GM19023 (cell line): ENCODE measurements around the gene PBLD.
"Not testable (repeated sequence)": the region's sequence is repeated elsewhere in the genome, so short reads cannot be mapped to it uniquely, and the experiment has no call there.

ENCODE experiments used
- ATAC-seq: cut with Tn5 transposase; IDR thresholded peaks from one replicate; pipeline ENCODE4 v1.9.1; 2021; ENCODE audit warnings: mild to moderate bottlenecking, moderate library complexity; ENCODE audit not compliant: unreplicated experiment

Gene PBLD

DNA sequence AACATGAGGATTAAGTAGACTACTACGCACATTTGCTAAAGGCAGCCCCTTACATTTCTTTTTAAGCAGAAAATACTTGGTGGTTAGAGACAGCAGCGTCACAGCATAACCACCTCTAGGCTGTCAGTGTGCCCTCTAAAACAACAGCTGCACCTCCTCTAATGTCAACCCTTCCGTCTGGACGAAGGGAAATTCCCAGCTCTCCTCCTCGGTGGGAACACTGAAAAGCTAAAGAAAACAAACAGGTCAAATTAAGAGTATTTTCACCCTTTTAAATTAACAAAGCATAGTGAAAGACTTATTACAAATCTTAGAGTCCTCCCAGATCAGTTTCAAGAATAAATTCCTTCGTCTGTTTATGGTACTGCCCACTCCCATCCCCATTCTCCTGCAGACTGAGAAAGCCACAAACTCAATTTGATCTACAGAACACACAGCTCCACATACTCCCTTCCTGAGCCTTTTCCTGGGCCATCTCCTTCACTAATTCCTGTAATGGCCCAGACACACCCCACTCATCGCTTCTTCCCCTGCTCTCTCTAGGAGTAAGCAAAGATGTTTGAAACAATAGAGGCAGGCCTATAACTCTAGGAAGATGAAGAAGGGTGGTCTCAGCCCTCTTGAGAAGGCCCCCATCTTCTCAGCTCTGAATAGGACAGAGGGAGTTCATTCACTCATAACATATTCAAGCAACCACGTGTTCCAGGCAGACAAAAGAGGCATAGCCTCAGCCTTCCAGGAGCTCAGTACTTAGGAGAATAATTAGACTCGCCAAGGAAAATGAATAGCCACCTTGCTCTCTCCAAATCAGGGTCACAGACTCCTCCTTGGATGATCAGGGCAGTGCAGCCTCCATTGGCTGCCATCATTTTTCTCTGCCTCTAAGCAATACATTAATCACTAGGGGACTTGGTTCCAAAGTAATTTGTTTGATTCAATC lies 48.4 kb downstream of the PBLD start:
- ATAC-seq = no peak

DNA sequence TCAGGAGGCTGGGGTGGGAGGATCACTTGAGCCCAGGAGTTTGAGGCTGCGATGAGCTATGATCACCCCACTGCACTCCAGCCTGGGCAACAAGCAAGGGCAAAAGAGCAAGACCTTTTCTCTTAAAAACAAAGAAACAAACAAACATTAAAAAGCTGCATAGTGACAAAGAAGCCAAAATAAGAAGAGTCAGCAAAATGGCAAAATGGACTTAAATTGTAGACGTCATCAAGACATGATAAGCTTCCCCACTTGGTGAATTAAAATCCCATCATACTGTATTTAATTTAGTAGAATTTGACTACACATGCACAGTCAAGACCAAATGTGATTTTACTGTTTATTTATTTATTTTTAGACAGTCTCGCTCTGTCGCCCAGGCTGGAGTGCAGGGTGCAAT lies 52.0 kb downstream of the PBLD start:
- no peak for ATAC-seq

DNA sequence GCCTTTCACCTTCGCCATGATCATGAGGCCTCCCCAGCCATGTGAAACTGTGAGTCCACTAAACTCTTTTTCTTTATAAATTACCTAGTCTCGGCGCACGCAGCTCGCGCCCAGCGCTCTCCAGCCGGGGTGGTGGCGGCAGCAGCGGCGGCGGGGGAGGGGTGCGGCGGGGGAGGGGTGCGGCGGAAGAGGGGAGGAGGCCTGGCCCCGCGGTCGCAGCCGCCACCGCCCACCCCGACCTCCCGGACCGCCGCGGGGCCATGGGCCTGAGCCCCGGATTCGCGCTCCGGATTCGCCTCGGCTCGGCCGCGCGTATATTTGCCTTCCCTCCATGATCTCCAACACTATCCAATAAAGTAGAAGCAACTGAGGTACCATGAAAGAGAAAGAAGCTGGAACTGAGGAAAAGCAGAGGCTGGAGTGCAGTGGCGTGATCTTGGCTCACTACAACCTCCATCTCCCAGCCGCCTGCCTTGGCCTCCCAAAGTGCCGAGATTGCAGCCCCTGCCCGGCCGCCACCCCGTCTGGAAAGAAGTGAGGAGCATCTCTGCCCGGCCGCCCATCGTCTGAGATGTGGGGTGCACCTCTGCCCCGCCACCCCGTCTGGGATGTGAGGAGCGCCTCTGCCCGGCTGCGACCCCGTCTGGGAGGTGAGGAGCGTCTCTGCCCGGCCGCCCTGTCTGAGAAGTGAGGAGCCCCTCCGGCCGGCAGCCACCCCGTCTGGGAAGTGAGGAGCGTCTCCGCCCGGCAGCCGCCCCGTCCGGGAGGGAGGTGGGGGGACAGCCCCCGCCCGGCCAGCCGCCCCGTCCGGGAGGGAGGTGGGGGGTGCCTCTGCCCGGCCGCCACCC lies 53.6 kb downstream of the PBLD start:
- not testable (repeated sequence) for ATAC-seq

- not testable (repeated sequence) for ATAC-seq
Observed at GRCh38 chr10:68277814-68278213, 54.9 kb downstream of the PBLD start.

DNA sequence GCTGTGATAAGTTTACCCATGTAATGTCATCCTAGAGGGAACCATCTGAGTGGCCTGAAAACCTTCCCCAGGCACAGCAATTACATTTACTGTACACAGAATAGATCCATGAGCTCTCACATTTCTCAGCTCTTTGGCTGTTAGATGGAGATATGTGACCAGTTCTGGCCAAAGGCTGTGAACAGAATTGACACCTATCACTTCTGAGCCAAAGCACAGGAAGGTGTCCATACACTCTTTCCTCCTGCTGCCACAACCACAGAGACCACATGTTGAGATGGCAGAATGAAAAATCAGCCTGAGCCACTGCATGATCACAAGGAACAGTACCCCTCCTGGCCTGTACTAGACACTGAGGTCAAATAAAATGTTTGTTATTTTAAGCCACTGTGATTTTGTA lies 56.5 kb downstream of the PBLD start:
- no peak for ATAC-seq

- ATAC-seq = no peak
Observed at GRCh38 chr10:68275600-68276126, 57.1 kb downstream of the PBLD start.

DNA sequence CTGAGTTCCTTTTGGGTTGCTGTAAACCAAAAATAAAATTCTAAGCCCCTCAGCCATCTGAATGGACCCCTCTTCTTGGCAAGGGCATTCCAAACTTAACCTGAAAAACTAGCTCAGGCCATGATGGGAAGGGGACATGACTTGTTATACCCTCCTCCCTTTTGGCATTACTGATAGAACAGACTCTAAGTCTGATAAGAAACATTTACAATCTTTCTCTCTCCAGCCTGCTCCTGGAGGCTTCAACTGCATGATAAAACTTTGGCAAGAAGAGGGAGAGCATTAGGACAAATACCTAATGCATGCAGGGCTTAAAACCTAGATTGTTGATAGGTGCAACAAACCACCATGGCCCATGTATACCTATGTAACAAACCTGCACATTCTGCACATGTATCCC lies 59.9 kb downstream of the PBLD start:
- ATAC-seq = no peak

DNA sequence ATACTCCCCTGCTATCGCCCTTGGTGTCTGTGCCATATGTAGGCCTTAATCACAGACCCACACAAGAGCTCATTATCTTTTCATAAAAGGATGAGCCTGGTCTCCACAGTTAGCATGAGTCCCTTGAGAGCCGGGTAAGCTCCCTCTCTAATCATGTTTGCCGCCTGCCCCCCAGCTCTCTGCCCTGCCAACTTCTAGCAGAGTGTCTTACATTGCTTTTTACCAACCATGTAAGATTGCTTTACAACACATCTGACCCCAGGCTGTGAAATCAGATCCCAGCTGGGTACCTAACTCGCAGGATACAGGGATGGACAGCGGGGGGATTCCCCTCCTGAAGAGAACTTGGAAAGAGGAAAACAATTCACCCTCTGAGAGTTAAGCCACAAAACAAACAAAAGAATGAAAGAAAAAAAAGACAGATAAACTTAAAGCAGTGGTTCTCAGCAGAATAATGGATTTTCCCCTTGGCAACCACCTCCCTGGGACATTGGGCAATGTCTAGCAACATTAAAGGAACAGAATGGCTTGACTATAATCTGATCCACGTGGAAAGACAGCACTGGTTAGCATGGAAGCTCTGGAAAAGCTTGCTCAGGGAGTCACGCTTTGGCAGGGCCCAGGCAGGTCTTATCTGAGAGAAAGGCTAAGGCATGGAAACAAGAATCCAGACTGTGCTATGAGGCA lies 61.4 kb downstream of the PBLD start:
- no peak for ATAC-seq

DNA sequence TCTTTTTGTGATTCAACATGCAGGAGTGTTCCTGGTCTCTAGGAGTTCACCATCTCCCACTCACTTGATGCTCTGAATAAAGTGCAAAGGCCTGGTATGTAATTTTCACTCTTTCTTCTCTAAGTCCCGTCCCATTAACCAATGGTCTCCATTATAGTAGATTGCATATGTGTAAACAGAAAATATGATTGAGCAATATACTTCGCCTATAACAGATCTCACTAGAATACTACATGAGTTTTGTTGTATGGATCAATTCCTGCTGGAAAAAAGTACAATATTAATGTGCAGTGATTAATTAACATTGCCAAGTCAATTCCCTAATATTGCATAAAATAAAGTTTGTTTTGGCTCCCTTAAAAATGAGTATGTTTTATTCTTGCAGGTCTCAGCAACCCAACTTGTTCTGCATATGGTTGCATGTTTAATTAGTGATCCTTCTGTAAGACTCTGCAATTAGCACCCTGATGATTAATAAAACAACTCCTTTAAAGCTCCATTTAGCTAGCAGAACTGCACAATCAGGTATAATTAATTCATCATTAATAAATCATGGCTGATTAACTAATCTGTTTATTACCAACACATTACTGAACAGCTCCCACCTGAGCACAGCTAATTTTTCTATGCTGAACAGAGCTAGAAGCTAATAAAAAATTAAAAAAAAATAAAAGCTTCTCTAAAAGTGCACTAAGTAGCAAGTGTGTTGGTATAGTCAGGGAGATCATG lies 63.0 kb downstream of the PBLD start:
- ATAC-seq = no peak

DNA sequence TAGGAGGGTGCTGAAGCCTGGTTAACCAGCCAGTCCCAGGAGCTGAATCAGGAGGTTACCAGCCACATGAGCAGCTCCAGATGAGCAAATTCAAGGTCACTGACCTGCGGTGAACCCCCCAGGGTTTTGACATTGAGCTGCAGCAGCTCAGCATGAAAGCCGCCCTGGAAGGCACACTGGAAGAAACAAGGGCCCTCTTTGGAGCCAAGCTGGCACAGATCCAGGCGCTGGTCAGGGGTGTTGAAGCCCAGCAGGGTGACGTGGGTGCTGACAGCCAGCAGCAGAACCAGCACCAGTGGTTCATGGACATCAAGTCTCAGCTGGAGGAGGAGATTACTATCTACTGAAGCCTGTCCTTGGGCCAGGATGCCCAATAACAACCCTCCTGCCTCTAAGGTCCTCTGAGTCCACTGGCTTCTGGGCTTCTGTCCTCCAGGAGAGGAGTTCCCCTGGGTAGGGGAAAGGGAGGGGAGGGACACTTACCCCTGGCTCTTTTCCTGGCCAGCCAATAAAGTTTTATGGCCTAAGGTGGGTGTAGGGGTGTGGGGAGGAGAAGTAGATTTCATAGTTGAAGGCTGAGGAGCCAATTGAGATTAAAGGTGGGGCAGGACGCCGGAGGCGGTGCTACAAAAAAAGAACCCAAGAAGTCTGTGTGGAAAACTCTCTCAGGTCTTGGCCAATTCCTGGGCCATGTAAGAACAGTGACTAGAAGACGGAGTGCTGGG lies 71.4 kb downstream of the PBLD start:
- ATAC-seq = no peak

GRCh38 chr10:68253346-68253745 lies 79.4 kb downstream of the PBLD start:
- ATAC-seq = no peak

DNA sequence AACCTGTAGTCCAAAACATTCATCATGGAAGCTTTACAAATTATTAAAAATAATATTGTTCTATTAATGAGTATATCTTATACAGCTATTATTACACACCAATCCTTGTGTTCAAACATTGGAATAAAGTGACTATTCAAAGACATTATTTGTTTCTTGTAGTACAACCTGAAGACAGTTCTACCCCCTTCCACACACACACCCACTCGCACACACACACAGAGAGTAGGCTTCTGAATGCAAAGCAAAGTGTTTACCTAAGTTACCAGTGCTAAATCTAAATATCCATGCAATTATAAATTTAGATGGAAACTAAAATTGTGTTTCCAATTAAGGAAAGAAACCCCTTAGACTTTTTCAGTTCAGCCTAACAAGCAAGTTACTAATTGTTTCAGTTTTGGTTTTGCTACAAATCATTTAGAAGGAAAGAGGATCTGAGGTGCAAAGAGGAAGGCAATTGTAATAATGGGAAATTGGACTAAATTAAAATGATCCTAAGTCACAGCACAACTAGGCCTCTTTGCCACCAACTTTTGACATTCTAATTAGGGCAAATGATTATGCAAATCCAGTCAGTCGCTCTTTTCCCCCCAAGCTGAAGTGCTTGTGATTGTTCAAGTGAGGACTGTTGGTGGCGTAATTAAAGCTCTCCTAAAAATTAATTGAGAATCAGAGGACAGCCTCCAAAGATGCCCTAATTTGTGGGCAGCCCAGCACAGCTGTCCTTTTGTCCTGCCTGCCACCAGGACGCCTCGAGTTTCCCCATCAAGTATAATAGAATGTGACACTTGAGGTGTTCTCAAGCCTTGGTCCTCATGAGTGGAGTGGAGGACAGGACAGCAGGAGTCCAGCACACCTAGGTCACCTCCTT lies 80.9 kb downstream of the PBLD start:
- no peak for ATAC-seq

- ATAC-seq = no peak
Observed at GRCh38 chr10:68251151-68251550, 81.6 kb downstream of the PBLD start.

DNA sequence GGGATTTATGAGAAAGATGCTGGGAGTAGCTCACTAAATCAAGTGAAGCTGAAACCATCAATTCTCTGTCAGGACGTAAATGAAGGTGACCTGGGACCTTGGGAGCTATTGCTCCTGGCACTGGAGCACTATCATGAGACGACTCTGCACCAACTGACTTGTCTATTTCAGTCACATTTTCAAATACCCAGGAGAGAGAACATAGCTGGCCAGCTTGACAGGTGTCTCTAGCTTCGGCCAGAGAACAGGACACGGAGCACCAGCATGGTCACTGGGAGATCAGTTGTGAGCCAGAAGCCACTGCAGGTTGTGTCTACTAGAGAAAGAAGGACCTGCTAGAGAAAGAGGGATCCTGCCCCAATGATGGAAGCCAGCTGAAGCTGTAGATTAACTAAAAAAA lies 83.4 kb downstream of the PBLD start:
- no peak for ATAC-seq

- no peak for ATAC-seq
Observed at GRCh38 chr10:68247931-68248330, 84.8 kb downstream of the PBLD start.

- ATAC-seq = not testable (repeated sequence)
Observed at GRCh38 chr10:68246397-68246796, 86.3 kb downstream of the PBLD start.

- ATAC-seq = no peak
Observed at GRCh38 chr10:68242051-68242450, 90.7 kb downstream of the PBLD start.

DNA sequence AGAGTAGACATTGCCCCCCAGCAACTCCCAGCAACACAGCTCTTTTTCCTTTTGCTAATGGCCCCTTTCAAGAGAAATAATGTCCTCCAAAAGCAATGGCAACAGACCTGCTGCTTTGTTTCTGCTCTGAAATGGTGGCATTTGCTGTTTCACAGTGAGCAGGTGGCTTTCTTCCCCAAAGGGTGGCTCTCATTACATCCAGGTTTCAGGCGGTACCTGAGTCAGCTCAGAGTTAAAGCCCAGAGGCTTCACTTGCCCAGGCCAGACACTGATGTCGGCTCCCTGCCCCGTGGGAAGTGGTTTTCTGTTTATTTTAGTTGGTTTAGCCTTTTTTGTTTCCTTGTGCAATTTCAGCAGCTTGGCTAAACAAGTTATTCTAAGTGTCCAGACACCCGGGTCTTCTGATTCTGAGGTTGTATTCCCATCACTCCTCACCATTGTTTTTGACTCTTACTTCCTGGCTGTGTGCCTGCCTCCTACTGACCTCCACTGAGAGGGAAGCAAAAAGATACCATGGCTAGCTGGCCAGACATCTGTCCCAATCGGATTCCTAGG lies 93.1 kb downstream of the PBLD start:
- no peak for ATAC-seq
